ENCODE results near the gene PTPRQ.

The PTPRQ gene

GRCh38 chr12:80709811-80710726, 266.0 kb downstream of the PTPRQ start:
- H3K4me3 ChIP-seq = no peak overlapping the region

DNA sequence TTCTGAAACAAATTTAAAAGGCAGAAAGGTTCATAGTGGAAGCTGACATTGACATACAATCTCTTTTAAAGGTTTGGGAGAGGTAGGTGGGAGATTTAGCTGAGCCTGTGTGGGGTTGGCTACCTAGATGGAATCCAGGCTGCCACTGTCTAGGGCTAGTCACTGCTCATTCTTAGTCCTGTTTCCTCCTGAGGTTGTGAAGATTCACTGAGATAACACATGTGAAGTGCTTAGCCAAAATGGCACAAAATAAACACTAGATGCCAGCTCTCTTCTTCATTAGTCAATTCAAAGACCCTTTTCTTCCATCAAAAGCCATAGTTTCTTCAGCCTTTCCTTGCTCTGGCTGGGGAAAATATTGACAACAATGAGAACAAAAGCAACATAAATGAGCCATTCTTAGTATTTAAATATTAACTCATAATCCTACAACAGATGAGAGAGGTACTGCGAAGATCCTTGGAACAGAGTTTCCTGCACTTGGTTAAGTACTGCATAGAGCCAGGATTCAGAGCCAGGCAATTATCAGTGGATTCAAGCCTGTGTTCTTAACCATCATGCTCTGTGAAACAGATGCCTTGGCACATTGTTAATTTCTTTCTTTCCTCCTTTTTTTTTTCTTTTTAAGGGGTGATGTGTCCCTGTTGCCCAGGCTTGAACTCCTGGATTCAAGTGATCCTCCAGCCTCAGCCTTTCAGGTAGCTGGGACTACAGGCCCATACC, 266.9 kb downstream of the PTPRQ start:
- Histone ChIP-seq H3K27me3 (ENCODE audit: low read depth) (no peaks in the 10 kb centered on the region), H3K4me1 (peaks cover 2% of the 10 kb centered on the region; the same call in 1 of the 2 replicates), H3K9me3 (no peaks in the 10 kb centered on the region), H3K4me3 (no peak overlapping the region), H3K36me3 (replicated peaks) (no peaks in the 10 kb centered on the region)
- no peak for DNase-seq (ENCODE audit: low spot score in 2 of 2)
- in situ Hi-C loops (cut with MboI; ENCODE audit: low sequenced_read_pairs) = no loop called here

More at GRCh38 chr12:80709811-80710726, 266.0 kb downstream of the PTPRQ start:
- no peaks in the 10 kb centered on the region for H3K27me3 ChIP-seq (ENCODE audit: low read depth)
- peak in 1 of 2 experiments; percentile 30 for DNase-seq (ENCODE audit: low spot score in 2 of 2)
- no peaks in the 10 kb centered on the region for H3K36me3 ChIP-seq (replicated peaks)
- H3K9me3 ChIP-seq = no peaks in the 10 kb centered on the region
- in situ Hi-C loops (cut with MboI; ENCODE audit: low sequenced_read_pairs) = no loop called here
- H3K4me1 ChIP-seq = peaks cover 2% of the 10 kb centered on the region; the same call in 1 of the 2 replicates

DNA sequence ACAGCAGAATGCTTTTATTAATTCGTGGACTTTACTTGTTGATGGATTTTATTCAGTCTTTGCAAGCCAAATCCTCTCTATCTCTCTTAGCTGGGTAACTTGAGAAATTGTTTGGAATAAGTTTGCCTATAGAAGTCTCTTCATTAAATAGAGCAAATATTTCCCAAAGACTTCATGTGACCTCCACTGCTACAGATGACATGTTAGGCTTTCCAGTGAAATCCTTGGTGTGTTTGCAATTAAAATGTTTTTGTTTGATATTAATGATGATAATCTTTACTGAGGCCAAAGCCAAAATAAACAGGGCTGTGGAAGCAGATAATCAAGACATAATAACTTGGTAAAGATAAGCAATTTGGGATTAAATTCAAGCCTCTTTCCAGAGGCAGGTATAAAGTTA, 267.8 kb downstream of the PTPRQ start:
- in situ Hi-C loops (cut with MboI; ENCODE audit: low sequenced_read_pairs) = no loop called here
- no peak overlapping the region for H3K4me3 ChIP-seq
- H3K27me3 ChIP-seq (ENCODE audit: low read depth) = no peaks in the 10 kb centered on the region
- peaks cover 2% of the 10 kb centered on the region; the same call in 1 of the 2 replicates for H3K4me1 ChIP-seq
- no peak for DNase-seq (ENCODE audit: low spot score in 2 of 2)
- H3K36me3 ChIP-seq (replicated peaks) = no peaks in the 10 kb centered on the region
- no peaks in the 10 kb centered on the region for H3K9me3 ChIP-seq

GRCh38 chr12:80712866-80713265, 268.8 kb downstream of the PTPRQ start:
- in situ Hi-C loops (cut with MboI; ENCODE audit: low sequenced_read_pairs) = no loop called here
- Histone ChIP-seq H3K9me3 (no peaks in the 10 kb centered on the region), H3K27me3 (ENCODE audit: low read depth) (no peaks in the 10 kb centered on the region), H3K4me1 (peaks cover 2% of the 10 kb centered on the region; the same call in 1 of the 2 replicates), H3K4me3 (no peak overlapping the region), H3K36me3 (replicated peaks) (no peaks in the 10 kb centered on the region)
- DNase-seq (ENCODE audit: low spot score in 2 of 2) = no peak

GRCh38 chr12:80713419-80713818, 269.4 kb downstream of the PTPRQ start:
- H3K36me3 ChIP-seq (replicated peaks) = no peaks in the 10 kb centered on the region
- H3K27me3 ChIP-seq (ENCODE audit: low read depth) = no peaks in the 10 kb centered on the region
- peaks cover 2% of the 10 kb centered on the region; the same call in 1 of the 2 replicates for H3K4me1 ChIP-seq
- no peak overlapping the region for H3K4me3 ChIP-seq
- in situ Hi-C loops (cut with MboI; ENCODE audit: low sequenced_read_pairs) = no loop called here
- DNase-seq (ENCODE audit: low spot score in 2 of 2) = no peak
- no peaks in the 10 kb centered on the region for H3K9me3 ChIP-seq

DNA sequence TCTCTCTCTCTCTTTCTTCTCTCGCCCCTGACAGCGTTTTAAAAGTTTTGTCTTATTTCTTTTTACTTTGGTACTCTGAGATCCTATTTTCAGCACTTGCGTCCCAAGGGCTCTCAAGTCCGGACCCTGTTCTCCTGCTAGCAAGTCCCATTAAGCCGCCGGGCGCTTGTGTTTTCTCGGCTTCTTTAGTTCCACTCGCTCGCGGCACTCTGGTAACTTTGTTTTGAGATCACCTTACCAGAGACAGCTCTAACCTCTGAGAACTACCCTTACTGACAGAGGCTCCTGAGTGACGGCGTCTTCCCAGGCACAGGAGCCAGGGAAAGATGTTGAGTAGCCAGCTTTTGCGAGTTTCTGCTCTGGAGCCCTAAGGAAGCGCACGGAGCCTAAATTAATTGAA, 270.0 kb downstream of the PTPRQ start:
- no peaks in the 10 kb centered on the region for H3K27me3 ChIP-seq (ENCODE audit: low read depth)
- H3K4me3 ChIP-seq = no peak overlapping the region
- in situ Hi-C loops (cut with MboI; ENCODE audit: low sequenced_read_pairs) = no loop called here
- H3K9me3 ChIP-seq = no peaks in the 10 kb centered on the region
- H3K4me1 ChIP-seq = peaks cover 2% of the 10 kb centered on the region; the same call in 1 of the 2 replicates
- DNase-seq (ENCODE audit: low spot score in 2 of 2) = no peak
- H3K36me3 ChIP-seq (replicated peaks) = no peaks in the 10 kb centered on the region

DNA sequence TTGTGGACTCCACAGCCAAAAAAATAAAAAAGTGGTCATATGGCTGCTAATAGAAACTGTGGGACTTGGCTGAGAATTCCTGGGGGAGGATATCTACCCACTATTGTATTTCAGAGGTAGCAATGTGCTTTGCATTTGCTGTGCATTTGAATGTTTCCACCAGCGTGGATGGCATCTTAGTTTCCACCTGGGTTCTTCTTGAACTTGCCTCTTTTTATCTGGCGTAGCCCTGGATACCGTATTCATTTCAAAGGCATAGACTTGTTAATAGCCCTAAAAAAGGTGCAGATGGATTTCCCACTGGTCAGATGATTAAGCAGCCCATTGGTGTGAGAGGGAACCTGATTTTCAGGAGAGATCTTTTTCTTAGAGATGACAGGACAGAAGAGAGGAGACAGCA, 270.8 kb downstream of the PTPRQ start:
- Histone ChIP-seq H3K4me3 (no peak overlapping the region), H3K9me3 (no peaks in the 10 kb centered on the region), H3K27me3 (ENCODE audit: low read depth) (no peaks in the 10 kb centered on the region), H3K36me3 (replicated peaks) (no peaks in the 10 kb centered on the region), H3K4me1 (peaks cover 2% of the 10 kb centered on the region; the same call in 1 of the 2 replicates)
- DNase-seq (ENCODE audit: low spot score in 2 of 2) = no peak
- in situ Hi-C loops (cut with MboI; ENCODE audit: low sequenced_read_pairs) = no loop called here

- peaks cover 2% of the 10 kb centered on the region; the same call in 1 of the 2 replicates for H3K4me1 ChIP-seq
- no peaks in the 10 kb centered on the region for H3K36me3 ChIP-seq (replicated peaks)
- no peak for DNase-seq (ENCODE audit: low spot score in 2 of 2)
- no peak overlapping the region for H3K4me3 ChIP-seq
- in situ Hi-C loops (cut with MboI; ENCODE audit: low sequenced_read_pairs) = no loop called here
- H3K27me3 ChIP-seq (ENCODE audit: low read depth) = no peaks in the 10 kb centered on the region
- H3K9me3 ChIP-seq = no peaks in the 10 kb centered on the region
Measured at GRCh38 chr12:80715713-80716249, 271.7 kb downstream of the PTPRQ start.

DNA sequence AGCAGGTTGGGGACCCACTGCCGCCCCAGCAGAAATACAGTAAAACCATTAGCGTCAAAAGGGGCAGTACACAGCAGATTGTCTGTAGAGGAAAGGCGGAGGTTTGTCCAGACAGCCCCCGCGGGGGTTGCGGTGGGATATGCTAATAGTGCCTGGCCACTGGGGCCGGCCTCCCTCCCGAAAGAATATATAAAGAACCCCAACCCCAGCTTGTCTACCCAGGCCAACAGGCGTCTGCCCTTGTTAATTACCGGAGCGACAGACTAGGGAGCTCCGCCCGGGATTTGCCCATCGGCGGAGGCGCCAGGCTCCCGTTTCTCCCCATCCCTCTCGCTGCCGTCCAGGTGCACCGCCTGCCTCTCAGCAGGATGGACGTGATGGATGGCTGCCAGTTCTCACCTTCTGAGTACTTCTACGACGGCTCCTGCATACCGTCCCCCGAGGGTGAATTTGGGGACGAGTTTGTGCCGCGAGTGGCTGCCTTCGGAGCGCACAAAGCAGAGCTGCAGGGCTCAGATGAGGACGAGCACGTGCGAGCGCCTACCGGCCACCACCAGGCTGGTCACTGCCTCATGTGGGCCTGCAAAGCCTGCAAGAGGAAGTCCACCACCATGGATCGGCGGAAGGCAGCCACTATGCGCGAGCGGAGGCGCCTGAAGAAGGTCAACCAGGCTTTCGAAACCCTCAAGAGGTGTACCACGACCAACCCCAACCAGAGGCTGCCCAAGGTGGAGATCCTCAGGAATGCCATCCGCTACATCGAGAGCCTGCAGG, 272.8 kb downstream of the PTPRQ start, which contains the start of gene MYF5:
TSS of gene MYF5 (plus strand) at position 217 of the 774 bp plus-strand sequence. CDS start at position 369, 152 bp downstream.
- no peaks in the 10 kb centered on the region for H3K9me3 ChIP-seq
- H3K4me3 ChIP-seq = no peak within 1 kb of the TSS
- in situ Hi-C loops (cut with MboI; ENCODE audit: low sequenced_read_pairs) = no loop called here
- no peak for DNase-seq (ENCODE audit: low spot score in 2 of 2)
- peaks cover 2% of the 10 kb centered on the region; the same call in 1 of the 2 replicates for H3K4me1 ChIP-seq
- H3K27me3 ChIP-seq (ENCODE audit: low read depth) = no peaks in the 10 kb centered on the region
- no peaks in the 10 kb centered on the region for H3K36me3 ChIP-seq (replicated peaks)

GRCh38 chr12:80717856-80718255, 273.8 kb downstream of the PTPRQ start:
- Histone ChIP-seq H3K36me3 (replicated peaks) (no peaks in the 10 kb centered on the region), H3K9me3 (no peaks in the 10 kb centered on the region), H3K4me3 (no peak overlapping the region), H3K4me1 (peaks cover 2% of the 10 kb centered on the region; the same call in 1 of the 2 replicates), H3K27me3 (ENCODE audit: low read depth) (no peaks in the 10 kb centered on the region)
- in situ Hi-C loops (cut with MboI; ENCODE audit: low sequenced_read_pairs) = no loop called here
- DNase-seq (ENCODE audit: low spot score in 2 of 2) = no peak

GRCh38 chr12:80720516-80720915, 276.5 kb downstream of the PTPRQ start:
- no peaks in the 10 kb centered on the region for H3K36me3 ChIP-seq (replicated peaks)
- H3K9me3 ChIP-seq = no peaks in the 10 kb centered on the region
- DNase-seq (ENCODE audit: low spot score in 2 of 2) = no peak
- H3K4me3 ChIP-seq = no peak overlapping the region
- H3K27me3 ChIP-seq (ENCODE audit: low read depth) = no peaks in the 10 kb centered on the region
- in situ Hi-C loops (cut with MboI; ENCODE audit: low sequenced_read_pairs) = no loop called here
- H3K4me1 ChIP-seq = no peaks in the 10 kb centered on the region

DNA sequence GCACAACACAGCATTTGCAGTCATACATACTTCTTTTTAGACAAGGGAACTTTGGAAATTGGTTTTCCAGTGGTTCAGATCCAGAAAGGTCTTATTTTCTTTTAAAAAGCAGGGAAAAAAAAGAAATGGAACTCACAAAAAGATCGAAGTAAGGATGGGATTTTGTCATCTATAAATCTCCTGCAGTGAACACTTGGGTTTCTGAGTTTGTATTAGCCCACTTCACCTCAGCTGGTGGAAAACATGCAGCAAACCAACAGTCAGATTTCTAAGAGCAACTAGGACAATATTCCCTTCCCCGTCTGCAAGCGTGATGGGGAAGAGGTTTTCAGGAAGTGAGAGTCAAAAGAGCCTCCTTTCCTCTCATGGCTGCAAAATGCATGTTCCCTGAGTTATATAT, 277.3 kb downstream of the PTPRQ start:
- no peaks in the 10 kb centered on the region for H3K9me3 ChIP-seq
- no peak overlapping the region for H3K4me3 ChIP-seq
- no peaks in the 10 kb centered on the region for H3K36me3 ChIP-seq (replicated peaks)
- in situ Hi-C loops (cut with MboI; ENCODE audit: low sequenced_read_pairs) = no loop called here
- H3K4me1 ChIP-seq = no peaks in the 10 kb centered on the region
- no peaks in the 10 kb centered on the region for H3K27me3 ChIP-seq (ENCODE audit: low read depth)
- DNase-seq (ENCODE audit: low spot score in 2 of 2) = no peak
